NT2/D1 (cell line): ENCODE measurements around the gene TBC1D23.

Experiments used
- SUZ12 ChIP-seq: IDR thresholded peaks from 2 replicates; pipeline ENCODE4 v1.6.1; 2011; ENCODE audit not compliant: insufficient read length, insufficient read depth; ENCODE audit errors: extremely low read depth
- YY1 ChIP-seq: IDR thresholded peaks from 2 replicates; pipeline ENCODE4 v1.6.1; 2011; ENCODE audit not compliant: insufficient read length, insufficient read depth

- no peak for TF ChIP-seq SUZ12
- no peak for TF ChIP-seq YY1
Observed at GRCh38 chr3:100228247-100228646, 32.5 kb upstream of the TBC1D23 start.
